ENCODE results near the gene GRIK5. TPM values are rescaled to one million over a fixed set of nuclear protein-coding genes. Genes with fewer than 3 reads are reported as not detected.
A peak's percentile ranks its signal among the peaks of the same experiment; 100 is the strongest.
"Not testable (repeated sequence)": the region's sequence is repeated elsewhere in the genome, so short reads cannot be mapped to it uniquely, and the experiment has no call there.

The GRIK5 gene, protein sequence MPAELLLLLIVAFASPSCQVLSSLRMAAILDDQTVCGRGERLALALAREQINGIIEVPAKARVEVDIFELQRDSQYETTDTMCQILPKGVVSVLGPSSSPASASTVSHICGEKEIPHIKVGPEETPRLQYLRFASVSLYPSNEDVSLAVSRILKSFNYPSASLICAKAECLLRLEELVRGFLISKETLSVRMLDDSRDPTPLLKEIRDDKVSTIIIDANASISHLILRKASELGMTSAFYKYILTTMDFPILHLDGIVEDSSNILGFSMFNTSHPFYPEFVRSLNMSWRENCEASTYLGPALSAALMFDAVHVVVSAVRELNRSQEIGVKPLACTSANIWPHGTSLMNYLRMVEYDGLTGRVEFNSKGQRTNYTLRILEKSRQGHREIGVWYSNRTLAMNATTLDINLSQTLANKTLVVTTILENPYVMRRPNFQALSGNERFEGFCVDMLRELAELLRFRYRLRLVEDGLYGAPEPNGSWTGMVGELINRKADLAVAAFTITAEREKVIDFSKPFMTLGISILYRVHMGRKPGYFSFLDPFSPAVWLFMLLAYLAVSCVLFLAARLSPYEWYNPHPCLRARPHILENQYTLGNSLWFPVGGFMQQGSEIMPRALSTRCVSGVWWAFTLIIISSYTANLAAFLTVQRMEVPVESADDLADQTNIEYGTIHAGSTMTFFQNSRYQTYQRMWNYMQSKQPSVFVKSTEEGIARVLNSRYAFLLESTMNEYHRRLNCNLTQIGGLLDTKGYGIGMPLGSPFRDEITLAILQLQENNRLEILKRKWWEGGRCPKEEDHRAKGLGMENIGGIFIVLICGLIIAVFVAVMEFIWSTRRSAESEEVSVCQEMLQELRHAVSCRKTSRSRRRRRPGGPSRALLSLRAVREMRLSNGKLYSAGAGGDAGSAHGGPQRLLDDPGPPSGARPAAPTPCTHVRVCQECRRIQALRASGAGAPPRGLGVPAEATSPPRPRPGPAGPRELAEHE
- 0.07 TPM in 1 of 2 replicates, not detected in the other for total RNA-seq (2014; rRNA removed; shearing (Covaris generic))
- polyA plus RNA-seq (2014; cell fraction: nucleus; rRNA removed): 0.19 TPM in 1 of 2 replicates, not detected in the other

DNA sequence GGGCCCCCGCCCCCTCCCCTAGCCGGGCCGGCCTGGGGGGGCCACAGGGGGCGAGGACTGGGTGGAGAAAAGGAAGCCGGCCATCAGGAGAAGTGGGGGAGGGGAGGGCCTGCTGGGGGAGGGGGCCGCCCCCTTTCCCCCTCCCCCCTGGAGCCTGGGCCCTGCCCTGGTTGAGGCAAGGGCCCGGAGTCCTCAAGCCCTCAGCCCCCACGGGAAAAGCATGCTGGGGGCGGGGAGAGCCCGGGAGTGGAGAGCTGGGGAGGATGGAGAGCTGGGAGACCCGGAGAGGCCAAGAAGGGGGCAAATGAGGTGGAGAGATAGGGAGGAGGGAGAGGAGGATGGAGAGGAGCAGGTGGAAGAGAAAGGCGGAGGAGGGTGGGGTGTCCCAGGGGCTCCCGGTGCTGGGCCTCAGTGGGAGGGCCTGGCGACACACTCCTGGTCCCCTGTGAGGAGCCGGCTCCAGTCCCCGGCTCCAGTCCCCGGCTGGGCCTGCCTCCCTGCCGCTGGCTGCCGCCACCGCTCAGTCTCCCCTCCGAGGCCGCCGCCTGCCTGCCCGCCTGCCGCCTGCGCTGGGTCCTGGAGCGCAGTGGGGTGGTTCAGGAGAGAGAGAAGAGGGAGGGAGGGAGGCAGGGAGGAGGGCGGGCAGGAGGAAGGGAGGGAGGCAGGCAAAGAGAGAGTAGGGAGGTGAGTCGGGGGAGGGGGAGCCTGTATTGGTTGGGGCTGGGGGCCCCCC, at the start of gene GRIK5:
GRIK5 (minus strand) TSS at position 588 of the 733 bp plus-strand sequence. CDS start 4,436 bp downstream, outside the sequence.
- DNase-seq (ENCODE audit: extremely low read depth, low read depth): no peak

DNA sequence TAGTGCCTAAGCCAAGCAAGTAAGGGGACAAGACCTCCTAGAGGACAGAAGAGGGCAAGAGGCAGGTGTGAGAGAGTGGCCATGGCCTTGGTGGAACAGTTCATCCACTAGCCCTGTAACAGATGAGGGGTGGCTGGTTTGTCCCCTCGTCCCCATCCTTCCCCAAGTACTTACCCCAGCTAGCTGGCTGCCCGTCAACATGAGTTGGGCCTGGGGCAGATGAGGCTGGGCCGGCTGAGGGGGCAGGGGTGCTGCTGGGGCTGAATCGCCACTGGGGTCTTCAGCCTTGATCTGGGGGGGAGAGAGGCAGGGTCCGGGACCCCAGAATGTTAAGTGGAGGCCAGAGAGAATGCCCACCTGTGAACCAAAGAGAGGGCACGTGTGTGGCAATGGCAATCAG, 47.1 kb upstream of the GRIK5 start:
- no peak for DNase-seq (ENCODE audit: extremely low read depth, low read depth)

DNA sequence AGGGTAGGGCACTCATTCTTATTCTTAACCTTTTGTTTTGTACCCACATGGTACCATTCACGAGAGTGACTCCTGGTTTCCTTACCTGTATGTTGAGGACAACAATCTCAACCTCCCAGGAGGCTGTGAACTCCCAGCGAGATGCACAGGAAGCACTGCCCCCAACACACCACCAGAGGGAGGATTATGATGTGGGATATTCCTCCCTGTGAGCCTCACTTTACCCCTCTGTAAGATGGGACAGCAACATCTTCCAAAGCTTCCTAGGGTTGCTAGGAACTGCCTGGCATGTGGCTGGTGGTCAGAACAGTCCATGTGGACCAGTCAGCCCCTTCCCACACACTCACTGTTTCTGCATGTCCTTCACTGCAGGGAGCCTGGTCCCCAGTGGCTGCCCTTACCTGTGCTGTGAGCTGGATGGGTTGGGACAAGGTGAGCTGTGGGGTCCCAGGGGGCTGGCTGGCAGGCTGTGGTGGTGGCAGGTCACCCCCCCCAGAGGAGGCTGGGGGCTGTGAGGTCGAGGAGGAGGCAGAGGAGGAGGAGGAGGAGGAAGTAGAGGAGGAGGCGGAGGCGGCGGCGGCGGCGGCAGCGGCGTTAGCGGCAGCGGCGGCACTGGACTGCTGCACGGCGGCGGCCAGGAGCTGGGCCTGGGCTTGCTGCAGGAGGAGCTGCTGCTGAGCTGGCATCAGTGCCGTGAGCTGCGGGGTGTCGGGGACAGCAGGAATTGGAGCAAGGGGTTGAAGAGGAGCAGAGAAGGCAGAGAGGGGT, 46.5 kb upstream of the GRIK5 start:
- no peak for DNase-seq (ENCODE audit: extremely low read depth, low read depth)

DNA sequence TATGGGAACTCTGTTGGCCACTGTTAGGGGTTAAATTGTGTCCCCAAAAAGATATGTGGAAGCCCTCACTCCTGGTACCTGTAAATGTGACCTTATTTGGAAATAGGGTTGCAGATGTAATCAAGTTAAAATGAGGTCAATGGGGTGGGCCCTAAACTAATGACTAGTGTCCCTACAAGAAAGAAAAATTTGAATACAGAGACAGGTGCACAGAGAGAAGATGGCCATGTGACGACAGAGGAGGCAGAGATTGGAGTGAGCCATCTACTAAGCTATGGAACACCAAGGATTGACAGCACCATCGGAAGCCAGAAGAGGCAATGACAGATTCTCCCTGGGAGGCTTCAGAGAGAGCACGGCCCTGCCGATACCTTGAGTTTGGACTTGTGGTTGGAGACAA, 45.7 kb upstream of the GRIK5 start:
- DNase-seq (ENCODE audit: extremely low read depth, low read depth): no peak

DNA sequence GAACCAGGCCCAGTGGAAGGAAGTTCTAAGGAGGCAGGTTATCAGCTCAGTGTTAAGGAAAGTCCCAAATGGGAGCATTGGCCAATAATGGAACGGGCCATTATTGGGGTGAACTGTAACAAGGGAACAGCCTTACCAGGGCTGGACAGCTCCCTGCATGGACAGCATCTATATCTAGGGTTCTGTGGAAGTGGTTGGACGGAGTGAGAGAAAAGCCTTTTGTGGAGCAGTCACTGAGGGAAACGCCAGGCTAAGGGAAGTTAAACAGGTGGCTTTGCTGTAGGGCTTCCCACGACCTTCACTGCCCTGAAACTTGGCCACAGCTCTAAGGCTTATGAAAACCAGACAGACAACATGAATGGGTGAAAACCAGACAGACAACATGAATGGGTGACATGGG, 45.2 kb upstream of the GRIK5 start:
- no peak for DNase-seq (ENCODE audit: extremely low read depth, low read depth)

DNA sequence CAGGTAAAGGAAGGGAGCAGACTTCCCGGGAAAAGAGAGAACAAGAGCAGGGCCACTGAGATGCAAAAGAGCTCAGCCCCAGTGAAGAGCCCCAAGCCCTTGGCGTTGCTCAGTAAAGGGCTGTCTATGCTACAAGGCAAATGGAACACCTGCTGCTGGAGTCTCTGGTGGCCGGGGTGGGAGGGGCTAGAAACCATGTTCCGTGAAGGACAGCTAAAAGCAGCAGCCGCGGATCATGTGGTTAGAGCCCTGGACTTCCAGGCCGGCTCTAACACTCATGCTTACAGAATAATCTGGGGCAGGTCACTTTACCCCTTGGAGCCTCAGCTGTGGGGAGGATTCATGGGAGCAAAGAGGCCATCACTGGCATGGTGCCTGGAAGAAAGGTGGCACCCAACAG, 44.4 kb upstream of the GRIK5 start:
- no peak for DNase-seq (ENCODE audit: extremely low read depth, low read depth)

DNA sequence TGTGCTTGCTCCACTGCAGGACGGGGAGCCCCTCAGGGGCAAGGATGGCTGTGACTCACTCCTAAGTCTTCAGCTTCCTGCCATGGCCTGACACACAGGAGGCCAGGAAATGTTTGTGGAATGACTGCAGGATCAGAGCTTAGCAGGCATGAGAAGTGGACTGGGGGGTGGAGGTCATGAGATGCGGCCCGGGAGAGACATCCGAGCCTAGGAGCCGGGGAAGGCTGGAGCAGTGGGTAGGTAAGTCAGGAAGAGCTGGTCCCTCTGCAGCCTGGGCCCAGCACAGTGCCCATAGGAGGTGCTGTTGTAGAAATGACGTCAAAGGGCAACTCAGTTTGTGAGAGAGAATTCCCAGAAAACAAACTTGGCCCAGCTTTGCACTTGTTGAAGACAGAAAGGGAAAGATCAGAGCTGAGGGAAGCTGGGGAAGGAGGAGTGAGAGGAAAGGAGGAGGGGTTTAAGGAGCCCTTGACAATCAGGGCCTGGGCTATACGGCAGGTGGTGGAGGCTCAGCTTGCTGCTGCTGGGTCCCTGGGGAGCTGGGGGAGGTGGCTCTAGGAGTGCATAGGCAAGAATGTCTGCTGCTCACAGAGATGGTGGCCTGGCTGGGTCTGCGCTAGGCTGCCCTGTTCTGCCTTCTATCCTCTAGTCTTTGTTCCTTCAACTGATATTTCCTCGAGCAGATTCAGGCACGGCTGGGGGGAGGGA, 43.8 kb upstream of the GRIK5 start:
- peak; percentile 28 for DNase-seq (ENCODE audit: extremely low read depth, low read depth)

DNA sequence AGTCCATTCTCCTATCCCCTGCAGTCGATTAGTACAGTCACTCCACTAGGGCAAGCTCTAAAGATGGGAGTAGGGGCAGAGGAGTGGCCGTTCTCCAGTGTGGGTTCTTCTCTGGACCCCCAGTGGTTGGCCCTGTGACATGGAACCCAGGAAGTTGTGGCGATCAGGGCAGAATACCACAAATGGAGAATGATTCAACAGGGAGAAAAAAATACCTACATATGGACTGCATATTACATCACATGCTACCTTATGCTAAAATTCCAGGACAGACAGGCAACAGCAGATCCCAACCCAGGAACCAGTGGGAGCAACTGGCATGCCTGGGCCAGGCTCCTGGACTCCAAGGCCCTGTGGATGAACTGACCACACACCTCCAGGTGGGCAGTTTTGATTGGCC, 41.8 kb upstream of the GRIK5 start:
- no peak for DNase-seq (ENCODE audit: extremely low read depth, low read depth)

DNA sequence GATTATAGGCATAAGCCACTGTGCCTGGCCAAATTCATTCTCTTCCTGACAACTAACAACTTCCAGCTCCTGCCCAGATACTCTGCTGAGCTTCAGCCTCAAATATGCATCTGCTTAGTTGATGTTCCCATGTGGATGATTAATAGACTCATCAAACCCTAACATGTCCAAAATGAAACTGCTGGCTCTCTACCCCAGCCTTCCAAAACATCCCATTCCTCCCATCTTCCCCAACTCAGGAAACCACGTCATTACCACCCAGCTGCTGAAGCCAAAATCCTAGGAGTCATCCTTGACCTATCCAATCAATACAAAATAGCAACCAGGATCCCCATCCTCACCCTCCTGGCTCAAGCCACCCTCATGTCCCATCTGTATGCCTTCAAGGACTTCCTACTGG, 41.4 kb upstream of the GRIK5 start:
- DNase-seq (ENCODE audit: extremely low read depth, low read depth): no peak

DNA sequence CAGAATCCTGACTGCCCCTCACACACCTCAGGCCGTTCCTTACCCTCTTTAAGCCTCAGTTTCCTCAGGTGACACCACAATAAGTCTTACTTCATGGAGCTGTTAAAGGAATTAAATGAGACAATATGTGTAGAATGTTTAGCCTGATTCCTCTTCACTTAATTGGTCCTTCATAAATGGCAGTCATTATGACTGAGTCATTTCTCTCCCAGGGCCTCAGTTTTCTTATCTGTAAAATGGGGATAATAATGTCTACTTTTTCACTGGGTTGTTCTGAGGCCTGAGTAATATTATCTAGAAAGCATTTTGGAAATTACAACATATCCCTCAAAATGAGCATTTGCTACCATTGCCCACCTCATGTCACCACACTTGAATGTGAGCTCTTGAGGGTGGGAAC, 40.7 kb upstream of the GRIK5 start:
- no peak for DNase-seq (ENCODE audit: extremely low read depth, low read depth)

DNA sequence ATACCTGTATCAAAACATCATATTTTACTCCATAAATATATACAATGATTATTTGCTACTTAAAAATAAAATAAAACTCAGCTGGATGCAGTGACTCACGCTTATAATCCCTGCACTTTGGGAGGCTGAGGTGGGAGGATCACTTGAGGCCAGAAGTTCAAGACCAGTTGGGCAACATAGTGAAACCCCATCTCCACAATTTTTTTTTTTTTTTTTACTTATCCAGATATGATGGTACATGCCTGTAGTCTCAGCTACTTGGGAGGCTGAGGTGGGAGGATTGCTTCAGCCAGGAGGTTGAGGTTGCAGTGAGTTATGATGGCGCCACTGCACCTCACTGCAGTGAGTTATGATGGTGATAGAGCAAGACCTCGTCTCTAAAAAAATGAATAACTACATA, 39.9 kb upstream of the GRIK5 start:
- no peak for DNase-seq (ENCODE audit: extremely low read depth, low read depth)

DNA sequence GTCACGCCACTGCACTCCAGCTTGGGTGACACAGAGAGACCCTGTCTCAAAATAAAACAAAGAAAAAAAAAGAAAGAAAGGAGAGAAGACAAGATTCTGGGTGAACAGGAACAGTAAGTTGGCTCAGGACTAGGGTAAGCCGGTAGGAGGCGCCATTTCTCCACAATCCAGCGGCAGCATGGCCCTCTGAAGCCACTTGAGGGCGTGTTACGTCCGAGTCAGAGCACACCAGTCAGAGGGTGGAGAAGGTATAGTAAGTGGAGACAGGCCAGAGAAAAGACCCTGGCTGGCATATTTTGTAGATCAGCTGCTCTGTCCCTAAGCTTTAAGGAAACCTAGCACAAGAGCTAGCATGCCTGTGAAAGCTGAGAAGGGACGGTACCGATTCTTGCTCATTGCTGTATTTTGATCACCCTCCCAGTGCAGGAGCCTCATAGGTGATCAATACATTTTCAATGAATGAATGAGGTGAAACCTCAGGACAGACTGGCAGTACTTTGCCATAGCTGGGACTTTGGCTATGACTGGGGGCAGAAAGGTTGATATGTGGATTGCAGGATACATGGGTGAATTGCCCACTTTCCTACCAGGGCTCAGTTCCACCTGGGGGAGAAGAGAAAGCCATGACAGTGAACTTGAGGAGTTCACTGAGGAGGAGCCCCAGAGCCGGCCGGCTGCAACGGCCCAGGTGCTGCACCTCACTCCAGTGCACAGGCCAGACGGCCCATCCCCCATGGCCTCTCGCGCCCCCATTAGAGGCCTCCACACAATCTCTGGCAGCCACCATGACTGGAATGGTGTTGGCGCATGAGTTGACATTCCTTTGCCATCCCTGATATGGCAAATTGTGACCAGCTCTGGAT, 38.8 kb upstream of the GRIK5 start:
- DNase-seq (ENCODE audit: extremely low read depth, low read depth): peak; percentile 76

DNA sequence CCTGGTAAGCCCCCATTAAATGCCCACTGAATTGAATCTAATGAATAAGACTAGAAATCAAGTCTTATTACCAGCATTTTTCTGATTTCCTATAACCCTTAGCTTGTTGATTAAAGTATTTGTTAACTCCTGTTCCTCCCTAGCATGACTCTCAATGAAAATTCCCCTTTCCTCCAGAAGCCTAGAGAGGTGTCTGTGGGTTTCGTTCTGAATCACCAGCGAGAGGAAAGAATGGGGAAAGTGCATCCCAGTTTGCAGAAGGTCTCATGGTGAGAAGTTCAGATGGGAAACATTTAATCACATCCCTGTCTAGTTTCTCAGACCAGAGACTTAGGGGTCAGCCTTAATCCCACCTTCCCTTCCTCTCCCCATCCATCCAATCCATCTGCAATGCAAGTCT, 35.4 kb upstream of the GRIK5 start:
- DNase-seq (ENCODE audit: extremely low read depth, low read depth): no peak

DNA sequence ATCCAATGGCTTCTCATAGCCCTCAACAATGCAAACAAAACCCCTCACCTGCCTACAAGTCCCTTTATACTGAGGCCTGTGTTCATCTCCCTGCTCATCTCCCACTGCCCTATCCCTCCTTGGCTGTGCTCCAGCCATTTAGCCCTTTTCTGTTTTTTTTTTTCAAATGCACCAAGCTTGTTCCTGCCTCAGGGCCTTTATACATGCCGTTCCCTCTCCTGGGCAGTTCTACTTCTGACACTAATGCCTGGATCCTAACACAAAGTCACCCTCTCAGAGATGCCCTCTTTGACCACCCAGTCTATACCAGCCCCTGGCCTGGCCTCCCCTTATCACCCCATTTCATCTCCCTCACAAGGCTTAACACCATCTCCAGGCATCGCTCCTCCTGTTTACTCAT, 32.9 kb upstream of the GRIK5 start:
- DNase-seq (ENCODE audit: extremely low read depth, low read depth): no peak

DNA sequence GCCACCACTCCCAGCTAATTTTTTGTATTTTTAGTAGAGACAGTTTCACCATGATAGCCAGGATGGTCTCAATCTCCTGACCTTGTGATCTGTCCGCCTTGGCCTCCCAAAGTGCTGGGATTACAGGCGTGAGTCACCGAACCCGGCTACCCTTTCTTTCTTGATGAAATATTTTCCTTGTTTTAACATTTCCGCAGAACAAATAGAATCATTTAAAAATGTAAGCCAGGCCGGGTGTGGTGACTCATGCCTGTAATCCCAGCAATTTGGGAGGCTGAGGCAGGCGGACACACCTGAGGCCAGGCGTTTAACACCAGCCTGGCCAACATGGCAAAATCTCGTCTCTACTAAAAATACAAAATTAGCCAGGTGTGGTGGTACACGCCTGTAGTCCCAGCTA, 30.2 kb upstream of the GRIK5 start:
- not testable (repeated sequence) for DNase-seq (ENCODE audit: extremely low read depth, low read depth)

DNA sequence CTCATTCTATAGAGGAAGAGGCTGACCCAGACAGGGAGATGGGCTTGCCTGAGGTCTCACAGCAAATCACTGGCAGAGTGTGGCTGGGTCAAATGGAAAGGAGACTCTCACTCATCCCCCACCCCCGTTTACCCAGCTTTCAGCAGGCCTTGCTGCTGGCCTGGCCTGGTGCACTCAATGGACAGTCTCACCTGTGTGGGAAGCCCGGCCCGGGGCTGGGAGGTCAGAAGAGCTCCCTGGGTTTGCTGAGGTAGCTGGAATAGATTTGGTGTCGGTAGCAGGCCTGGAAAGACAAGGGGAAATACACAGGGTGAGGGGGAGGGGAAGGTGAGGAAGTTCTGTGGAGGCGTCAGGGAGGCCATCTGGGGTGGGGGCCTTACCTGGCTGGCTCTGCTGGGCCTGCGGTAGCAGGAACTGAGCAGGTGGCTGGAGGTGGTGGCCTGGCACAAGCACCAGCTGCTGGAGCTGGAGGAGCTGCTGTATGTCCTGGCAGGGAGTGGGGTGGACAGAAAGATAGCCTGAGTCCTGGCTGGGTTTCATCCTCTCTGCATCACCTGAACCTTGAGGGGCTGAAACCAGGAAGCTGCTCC, 29.4 kb upstream of the GRIK5 start:
- DNase-seq (ENCODE audit: extremely low read depth, low read depth): no peak

DNA sequence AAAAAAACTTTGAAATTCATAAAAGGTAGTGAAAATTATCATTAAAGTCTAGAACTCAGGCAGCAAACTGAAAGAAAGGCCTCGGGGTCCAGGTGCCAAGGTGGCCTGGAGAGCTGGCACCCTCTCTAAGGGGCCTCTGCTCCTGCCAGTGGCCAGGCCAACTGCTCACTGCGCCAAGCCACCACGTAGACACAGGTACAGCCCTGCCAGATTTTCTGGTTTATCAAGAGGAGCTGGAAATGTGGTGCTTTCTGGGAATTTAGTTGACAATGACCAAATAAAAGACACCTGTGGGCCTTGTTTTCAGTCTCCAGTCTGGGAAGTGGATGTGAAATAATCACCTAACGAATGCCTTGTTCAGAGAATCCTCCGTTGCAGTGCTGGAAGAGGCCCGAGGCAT, 28.8 kb upstream of the GRIK5 start:
- DNase-seq (ENCODE audit: extremely low read depth, low read depth): no peak

DNA sequence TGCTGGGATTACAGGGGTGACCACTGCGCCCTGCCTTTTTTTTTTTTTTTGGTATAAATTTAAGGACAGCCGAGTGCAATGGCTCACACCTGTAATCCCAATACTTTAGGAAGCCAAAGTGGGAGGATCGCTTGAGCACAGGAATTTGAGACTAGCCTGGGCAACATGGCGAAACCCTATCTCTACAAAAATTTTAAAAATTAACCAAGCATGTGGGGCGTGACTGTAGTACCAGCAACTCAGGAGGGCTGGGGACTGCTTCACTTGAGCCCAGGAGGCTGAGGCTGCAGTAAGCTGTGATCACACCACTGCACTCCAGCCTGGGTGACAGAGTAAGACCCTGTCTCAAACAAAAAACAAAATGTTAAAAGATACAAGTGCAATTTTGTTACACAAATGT, 27.5 kb upstream of the GRIK5 start:
- no peak for DNase-seq (ENCODE audit: extremely low read depth, low read depth)

Measured in NCI-H460 (cell line).